KOPT-K1 (cell line): ENCODE results near the gene HES2.
"Not testable (repeated sequence)": the region's sequence is repeated elsewhere in the genome, so short reads cannot be mapped to it uniquely, and the experiment has no call there.

ENCODE experiments used
- H3K27ac ChIP-seq: fragments of 200-600 bp; sonication (generic); 2 replicates; pipeline ENCODE4 v1.5.1; 2016; ENCODE audit warnings: antibody characterized with exemption, mild to moderate bottlenecking, low read depth, low read length; ENCODE audit not compliant: poor library complexity, severe bottlenecking
- H3K36me3 ChIP-seq: fragments of 200-600 bp; sonication (generic); 2 replicates; pipeline ENCODE4 v1.5.1; 2017; ENCODE audit warnings: antibody characterized with exemption, mild to moderate bottlenecking, low read length, moderate library complexity; ENCODE audit not compliant: insufficient read depth
- H3K9me3 ChIP-seq: fragments of 200-600 bp; sonication (generic); 2 replicates; pipeline ENCODE4 v1.5.1; 2017; ENCODE audit warnings: antibody characterized with exemption, low read length, mild to moderate bottlenecking; ENCODE audit not compliant: insufficient read depth, poor library complexity, severe bottlenecking

HES2 gene

DNA sequence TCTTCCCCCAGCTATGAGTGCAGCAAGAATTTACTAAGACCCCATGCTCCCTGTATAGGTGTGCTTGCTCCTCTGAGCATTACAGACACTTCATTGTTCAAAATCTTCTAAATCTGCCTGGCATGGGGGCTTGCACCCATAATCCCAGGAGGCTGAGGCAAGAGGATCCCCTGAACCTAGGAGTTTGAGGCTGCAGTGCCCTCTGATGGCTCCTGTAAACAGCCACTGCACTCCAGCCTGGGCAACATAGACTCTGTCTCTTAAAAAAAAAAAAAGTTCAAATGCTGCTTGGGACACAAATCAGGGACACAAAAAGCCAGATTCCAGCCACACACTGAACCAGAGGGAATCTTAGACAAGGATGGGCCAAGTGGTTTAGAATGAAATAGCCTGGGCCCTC is 22.7 kb downstream of the HES2 start:
- no peak overlapping the region for H3K27ac ChIP-seq
- H3K36me3 ChIP-seq = no peaks in the 10 kb centered on the region

DNA sequence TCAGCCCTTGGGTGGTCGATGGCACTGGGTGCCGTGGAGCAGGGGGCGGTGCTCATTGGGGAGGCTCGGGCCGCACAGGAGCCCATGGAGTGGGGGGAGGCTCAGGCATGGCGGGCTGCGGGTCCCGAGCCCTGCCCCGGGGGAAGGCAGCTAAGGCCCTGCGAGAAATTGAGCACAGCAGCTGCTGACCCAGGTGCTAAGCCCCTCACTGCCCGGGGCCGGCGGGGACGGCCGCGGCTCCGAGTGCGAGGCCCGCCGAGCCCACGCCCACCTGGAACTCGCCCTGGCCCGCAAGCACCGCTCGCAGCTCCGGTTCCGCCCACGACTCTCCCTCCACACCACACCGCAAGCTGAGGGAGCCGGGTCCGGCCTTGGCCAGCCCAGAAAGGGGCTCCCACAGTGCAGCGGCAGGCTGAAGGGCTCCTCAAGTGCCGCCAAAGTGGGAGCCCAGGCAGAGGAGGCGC is 23.9 kb downstream of the HES2 start:
- not testable (repeated sequence) for H3K27ac ChIP-seq, H3K9me3 ChIP-seq, H3K36me3 ChIP-seq

More for the DNA sequence above, 22.7 kb downstream of the HES2 start:
- H3K9me3 ChIP-seq = no peaks in the 10 kb centered on the region

DNA sequence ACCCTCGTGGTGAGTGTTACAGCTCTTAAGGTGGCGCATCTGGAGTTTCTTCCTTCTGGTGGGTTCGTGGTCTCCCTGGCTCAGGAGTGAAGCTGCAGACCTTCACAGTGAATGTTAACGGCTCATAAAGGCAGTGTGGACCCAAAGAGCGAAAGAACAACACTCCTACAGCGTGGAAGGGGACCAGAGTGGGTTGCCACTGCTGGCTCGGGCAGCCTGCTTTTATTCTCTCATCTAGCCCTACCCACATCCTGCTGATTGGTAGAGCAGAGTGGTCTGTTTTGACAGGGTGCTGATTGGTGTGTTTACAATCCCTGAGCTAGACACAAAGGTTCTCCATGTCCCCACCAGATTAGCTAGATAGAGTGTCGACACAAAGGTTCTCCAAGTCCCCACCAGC is 24.6 kb downstream of the HES2 start:
- not testable (repeated sequence) for H3K9me3 ChIP-seq, H3K36me3 ChIP-seq
- peak overlapping the region; percentile 17 for H3K27ac ChIP-seq

DNA sequence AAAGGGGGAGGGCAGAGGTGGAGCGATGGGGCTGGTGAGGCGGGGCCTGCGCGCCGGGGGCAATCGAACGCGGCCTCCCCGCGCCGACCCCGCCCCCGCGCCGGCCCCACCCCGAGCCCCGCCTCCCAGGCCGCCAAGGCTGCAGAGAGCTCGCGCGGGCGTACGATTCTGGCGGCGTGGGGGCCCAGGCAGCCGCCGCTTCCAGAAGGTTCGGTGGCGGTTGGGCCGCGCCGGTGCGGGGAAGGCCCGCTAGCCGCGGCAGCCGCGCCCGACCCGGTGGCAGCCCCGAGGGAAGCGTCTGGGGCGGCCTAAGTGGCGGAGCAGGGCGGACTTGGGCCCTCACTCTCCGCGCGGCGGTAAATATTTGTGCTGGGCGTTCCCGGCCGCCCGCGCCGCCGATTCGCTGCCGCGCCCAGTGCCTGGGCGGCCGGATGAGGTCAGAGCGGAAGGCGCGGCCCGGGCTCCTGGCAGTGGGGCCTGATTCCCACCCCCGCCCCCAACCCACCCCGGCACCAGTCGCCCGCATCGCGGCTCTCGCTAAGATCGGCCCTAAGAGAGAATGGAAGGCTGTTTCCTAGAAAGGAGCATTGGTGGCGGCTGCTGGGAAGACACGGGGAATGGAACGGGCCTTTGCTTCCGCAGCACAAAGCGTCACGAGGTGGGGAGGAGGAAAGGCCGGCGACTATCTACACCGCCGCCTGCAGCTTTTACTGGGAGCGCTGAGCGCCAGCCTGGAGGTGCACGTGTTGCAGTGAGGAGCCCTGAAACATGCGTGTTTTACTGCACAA is 26.1 kb downstream of the HES2 start, which contains the start of gene ACOT7:
TSS of gene ACOT7 (minus strand) at position 368 of the 788 bp plus-strand sequence. CDS start 368 bp downstream, outside the sequence.
- peak within 1 kb of the TSS; percentile 94 for H3K27ac ChIP-seq
- peaks cover 7% of the 10 kb centered on the region; the same call in 1 of the 2 replicates for H3K36me3 ChIP-seq
- H3K9me3 ChIP-seq = no peaks in the 10 kb centered on the region

DNA sequence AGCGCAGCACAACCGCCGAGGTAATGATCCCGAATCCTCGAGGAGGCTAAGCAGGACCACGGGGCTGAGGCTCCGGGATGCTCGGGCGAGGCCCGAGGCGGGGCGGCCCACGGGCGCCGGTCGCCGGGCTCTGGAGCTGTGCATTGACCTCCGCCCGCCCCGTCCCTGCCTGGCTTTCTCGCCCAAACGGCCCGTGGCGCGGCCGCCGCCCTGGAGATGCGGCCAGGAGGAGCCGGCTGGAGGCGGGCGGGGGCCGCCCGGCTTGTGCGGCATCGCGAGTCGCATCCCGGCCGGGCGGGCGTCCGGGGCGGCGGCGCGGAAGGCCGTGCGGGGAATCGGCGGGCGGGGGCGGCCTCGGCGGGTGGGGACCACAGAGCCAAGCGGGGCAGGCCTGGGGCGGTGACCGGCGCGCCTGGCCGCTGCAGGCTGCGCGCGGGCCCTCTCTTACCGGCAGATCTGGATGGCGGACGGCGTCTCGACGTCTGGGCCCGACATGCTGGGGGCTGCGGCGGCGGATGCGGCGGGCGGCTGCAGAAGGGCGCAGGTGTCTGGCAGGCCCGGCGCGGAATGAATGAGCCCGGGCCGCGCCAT is 26.8 kb downstream of the HES2 start:
- peaks cover 7% of the 10 kb centered on the region; the same call in 1 of the 2 replicates for H3K36me3 ChIP-seq
- H3K9me3 ChIP-seq = no peaks in the 10 kb centered on the region
- H3K27ac ChIP-seq = peak overlapping the region; percentile 94

DNA sequence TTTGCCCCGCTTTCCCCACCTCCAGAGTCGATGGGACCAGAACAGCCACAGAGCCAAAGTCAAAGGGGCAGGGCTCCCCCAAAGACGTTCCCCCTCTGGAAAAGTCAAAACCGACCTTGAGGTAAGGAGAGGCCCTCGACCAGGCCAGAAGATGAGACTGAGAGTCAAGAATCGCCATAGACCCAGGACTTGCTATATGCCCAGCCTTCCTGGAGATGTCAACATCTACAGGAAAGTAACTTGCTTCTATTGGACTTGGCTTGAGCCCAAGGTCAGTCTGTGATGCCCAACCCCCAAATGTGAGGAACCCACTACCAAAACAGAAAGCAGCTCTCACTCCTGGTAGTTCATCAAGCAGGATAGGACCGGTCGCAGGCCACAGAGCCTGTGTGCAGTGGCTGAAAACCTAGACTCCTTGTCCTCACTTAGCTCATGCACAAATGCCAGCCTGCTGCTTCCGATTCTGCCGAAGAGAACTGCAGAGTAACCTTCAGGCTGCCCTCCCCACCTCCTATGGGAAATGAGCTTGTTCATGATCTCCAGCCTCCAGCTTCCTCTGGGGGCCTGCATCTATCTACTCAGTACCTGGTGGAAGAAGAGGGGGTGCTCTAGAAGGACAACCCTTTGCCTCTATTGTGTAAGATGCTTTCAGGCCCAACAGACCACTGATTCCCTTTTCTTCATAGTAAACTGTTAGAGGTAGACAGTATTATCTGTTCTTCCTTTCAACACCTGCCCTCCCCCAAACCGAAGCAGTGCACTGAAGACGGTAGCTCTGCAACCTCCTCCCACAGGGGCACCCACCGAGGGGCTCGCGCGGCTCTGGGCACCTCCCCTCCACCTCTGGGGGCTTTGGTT is 27.5 kb downstream of the HES2 start:
- Histone ChIP-seq H3K27ac (peak overlapping the region; percentile 94), H3K36me3 (peaks cover 7% of the 10 kb centered on the region; the same call in 1 of the 2 replicates), H3K9me3 (no peaks in the 10 kb centered on the region)

DNA sequence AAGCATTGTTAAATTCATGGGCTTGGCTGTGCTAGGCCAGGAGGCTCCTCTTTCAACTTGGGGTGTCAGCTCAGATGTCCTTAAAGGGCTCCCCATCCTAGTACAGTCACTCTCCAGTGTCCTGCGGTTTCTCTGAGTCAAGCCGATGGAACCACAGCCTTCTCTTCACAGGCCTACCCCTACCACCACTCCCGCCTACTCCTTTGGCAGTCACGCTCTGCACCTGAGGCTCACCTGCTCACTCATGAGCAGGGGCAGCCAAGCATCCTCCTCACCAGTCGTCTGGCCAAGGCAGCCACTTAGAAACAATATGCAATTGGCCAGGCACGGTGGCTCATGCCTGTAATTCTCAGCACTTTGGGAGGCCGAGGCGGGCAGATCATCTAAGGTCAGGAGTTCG is 29.7 kb downstream of the HES2 start:
- peaks cover 15% of the 10 kb centered on the region; the same call in 1 of the 2 replicates for H3K36me3 ChIP-seq
- H3K27ac ChIP-seq = no peak overlapping the region
- peaks cover 3% of the 10 kb centered on the region for H3K9me3 ChIP-seq

DNA sequence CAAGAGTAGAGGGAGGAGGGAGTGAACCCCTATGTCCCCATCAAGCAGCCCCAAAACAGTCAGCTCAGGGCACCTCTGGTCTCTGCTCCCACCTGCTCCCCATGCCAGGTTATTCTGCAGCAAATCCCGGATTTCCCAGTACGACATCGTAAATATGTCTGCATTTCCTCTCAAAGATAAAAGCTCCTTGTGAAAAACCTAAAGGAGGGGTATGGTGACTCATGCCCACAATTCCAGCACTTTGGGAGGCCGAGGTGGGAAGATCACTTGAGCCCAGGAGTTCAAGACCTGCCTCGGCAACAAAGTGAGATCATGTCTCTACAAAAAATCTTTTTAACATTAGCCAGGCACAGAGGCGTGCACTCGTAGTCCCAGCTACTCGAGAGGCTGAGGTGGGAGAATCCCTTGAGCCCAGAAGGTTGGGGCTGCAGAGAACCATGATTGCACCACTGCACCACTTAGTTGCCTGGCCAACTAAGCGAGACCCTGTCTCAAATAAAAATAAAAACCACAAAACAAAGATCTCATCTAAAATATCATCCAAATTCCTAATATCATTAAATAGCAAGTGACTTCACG is 33.3 kb downstream of the HES2 start:
- Histone ChIP-seq H3K36me3 (peaks cover 18% of the 10 kb centered on the region; the same call in 1 of the 2 replicates), H3K27ac (no peak overlapping the region), H3K9me3 (peaks cover 13% of the 10 kb centered on the region)

DNA sequence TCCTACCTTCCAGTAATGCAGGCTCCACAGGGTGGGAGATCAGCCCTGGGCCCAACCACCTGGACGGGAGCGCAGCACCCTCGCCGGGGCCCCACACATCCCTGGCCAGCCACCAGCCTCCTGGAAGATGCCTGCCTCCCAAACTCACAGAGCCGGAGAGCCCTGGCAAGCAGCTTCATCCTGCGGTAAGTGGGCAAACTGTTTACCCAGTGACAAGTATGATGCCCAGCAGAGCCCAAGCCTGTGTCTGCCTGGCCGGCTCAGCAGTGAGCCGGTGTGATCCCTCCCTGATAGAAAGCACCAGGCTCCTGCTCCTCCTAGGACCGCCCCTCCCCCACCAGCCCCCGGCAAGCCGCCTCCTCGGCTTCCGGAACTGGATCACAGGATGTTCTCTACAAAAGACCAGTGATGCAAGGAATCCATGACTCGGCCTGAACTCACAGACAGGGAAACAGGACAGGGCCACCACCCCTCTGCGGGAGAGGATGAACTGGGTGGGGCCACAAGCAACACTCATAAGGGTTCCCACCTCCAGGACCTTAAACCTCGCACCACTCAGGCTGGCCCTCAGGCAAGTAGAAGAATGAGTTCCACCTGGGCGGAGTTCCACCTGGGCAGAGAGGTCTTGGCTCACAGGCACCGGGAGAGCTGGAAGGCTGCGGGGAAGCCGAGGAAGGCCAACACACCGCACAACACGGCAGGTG is 34.1 kb downstream of the HES2 start:
- Histone ChIP-seq H3K9me3 (peaks cover 13% of the 10 kb centered on the region), H3K27ac (no peak overlapping the region), H3K36me3 (peaks cover 18% of the 10 kb centered on the region; the same call in 1 of the 2 replicates)

DNA sequence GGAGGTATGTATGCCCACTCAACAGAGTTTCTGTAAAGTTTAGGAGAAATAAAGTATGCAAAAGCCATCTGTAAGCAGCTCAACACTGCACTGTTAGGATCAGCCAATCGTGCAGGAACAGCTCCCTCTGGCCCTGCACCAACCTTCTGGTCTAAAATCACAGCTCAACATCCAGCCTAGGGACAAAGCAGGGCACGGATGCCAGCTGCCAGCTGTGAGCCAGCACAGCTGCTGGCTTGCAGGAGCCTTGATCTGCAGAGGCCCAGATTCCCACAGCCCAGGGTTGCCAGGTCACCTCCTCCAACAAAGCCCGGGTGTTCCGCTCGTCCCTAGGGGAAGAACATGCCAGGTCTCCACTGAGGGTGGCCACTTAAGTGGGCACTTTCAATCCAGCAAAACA is 34.8 kb downstream of the HES2 start:
- Histone ChIP-seq H3K36me3 (peaks cover 12% of the 10 kb centered on the region; the same call in 1 of the 2 replicates), H3K27ac (no peak overlapping the region), H3K9me3 (peaks cover 17% of the 10 kb centered on the region)

DNA sequence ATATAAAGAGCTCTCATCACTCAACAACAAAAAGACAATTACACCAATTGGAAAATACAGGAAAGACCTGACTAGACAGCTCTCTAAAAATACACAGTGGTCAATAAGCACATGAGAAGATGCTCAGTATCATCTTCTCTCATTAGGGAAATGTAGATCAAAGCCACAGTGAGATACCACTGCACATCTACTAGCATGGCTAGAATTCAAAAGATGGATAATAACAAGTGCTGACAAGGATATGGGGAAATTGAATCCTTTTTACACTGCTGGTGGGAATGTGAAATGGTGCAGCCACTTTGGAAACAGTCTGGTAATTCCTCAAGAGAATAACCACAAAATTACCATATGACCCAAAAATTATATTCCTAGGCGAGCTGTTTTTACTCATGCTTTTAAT is 35.6 kb downstream of the HES2 start:
- peaks cover 20% of the 10 kb centered on the region for H3K9me3 ChIP-seq
- no peak overlapping the region for H3K27ac ChIP-seq
- peaks cover 11% of the 10 kb centered on the region; the same call in 1 of the 2 replicates for H3K36me3 ChIP-seq

DNA sequence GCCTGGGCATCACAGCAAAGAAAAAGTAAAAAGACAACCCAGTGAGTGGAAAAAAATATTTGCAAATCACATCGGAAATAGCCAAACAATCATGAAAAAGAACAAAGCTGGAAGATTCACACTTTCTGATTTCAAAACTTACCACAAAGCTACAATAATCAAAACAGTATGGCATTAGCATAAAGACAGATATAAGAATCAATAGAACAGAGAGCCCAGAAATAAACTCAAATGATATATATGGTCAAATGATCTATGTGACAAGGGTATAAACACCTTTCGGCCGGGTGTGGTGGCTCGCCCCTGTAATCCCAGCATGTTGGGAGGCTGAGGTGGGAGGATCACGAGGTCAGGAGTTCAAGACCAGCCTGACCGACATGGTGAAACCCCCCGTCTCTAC is 39.7 kb downstream of the HES2 start:
- Histone ChIP-seq H3K9me3 (peaks cover 17% of the 10 kb centered on the region), H3K27ac (no peak overlapping the region), H3K36me3 (peaks cover 4% of the 10 kb centered on the region; the same call in 1 of the 2 replicates)

DNA sequence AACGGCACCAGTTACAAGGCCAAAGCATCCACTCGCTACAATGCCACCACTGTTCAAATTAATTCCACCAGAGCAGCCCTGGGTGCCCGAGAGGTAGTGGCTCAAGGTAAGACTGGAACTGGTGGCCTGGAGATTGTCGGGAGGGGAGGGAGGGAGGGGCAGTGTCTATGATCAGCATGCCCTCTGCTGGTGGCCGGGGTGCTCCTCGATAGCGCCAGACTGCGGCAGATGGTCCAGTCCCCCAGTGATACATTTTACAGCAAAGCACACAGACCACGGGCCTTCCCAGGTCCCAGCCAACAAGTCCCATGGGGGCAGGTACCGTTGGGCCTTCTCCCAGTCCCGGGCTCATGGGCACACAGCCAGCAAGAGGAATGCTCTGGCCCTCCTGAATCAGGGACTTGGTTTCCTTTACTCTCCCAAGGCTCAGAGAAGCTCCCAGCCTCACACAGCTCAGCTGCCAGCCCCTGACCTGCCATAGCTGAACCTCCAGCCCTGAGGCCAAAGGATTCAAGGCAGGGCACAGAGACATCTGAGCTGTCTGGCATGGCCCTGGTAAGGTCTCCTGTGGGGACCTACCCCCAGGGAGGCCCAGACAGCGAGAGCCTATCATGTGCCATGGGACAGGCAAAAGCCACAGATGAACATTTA is 41.5 kb downstream of the HES2 start:
- H3K27ac ChIP-seq = no peak overlapping the region
- no peaks in the 10 kb centered on the region for H3K36me3 ChIP-seq

More for the DNA sequence above, 41.5 kb downstream of the HES2 start:
- H3K9me3 ChIP-seq = peaks cover 7% of the 10 kb centered on the region
